ENCODE measurements around the gene NR2C2. TPM values are rescaled to one million over a fixed set of nuclear protein-coding genes. Genes with fewer than 3 reads are reported as not detected.
"Not testable (repeated sequence)": the region's sequence is repeated elsewhere in the genome, so short reads cannot be mapped to it uniquely, and the experiment has no call there.

The NR2C2 gene
- polyA plus RNA-seq, 1 experiment = 17.9 TPM

GRCh38 chr3:14902719-14903118, 44.7 kb upstream of the NR2C2 start:
- Histone ChIP-seq H3K36me3 (ENCODE audit: control insufficient read depth, insufficient read depth, low read length) (no peaks in the 10 kb centered on the region), H3K27me3 (ENCODE audit: control insufficient read depth, insufficient read depth, low read length) (no peaks in the 10 kb centered on the region; the same call in 1 of the 2 replicates), H3K4me3 (ENCODE audit: low read depth, low read length) (no peak overlapping the region)
- DNase-seq (ENCODE audit: low read depth) = no peak
- ChIA-PET POLR2A (no interaction called here), CTCF (no interaction called here)
- TF ChIP-seq CTCF (IDR thresholded peaks at IDR 0.05; ENCODE audit: insufficient read depth, low read depth, low read length) = no peak

GRCh38 chr3:14903501-14903900, 43.9 kb upstream of the NR2C2 start:
- POLR2A ChIA-PET; H3K27me3 ChIP-seq (ENCODE audit: control insufficient read depth, insufficient read depth, low read length); H3K36me3 ChIP-seq (ENCODE audit: control insufficient read depth, insufficient read depth, low read length); DNase-seq (ENCODE audit: low read depth); H3K4me3 ChIP-seq (ENCODE audit: low read depth, low read length): not testable (repeated sequence)
- CTCF ChIA-PET = interaction anchor here (1.5 kb wide), 1 partner anchor 18 kb away, joined by 5 read pairs; no protein-coding TSS in a partner anchor

- POLR2A ChIA-PET = no interaction called here
Observed at GRCh38 chr3:14905055-14905657, 42.2 kb upstream of the NR2C2 start.

GRCh38 chr3:14906355-14906971, 40.9 kb upstream of the NR2C2 start:
- no peak for TF ChIP-seq CTCF (IDR thresholded peaks at IDR 0.05; ENCODE audit: insufficient read depth, low read depth, low read length)

More at GRCh38 chr3:14905055-14905657, 42.2 kb upstream of the NR2C2 start:
- Histone ChIP-seq H3K4me3 (ENCODE audit: low read depth, low read length) (no peak overlapping the region), H3K27me3 (ENCODE audit: control insufficient read depth, insufficient read depth, low read length) (no peaks in the 10 kb centered on the region; the same call in 1 of the 2 replicates), H3K36me3 (ENCODE audit: control insufficient read depth, insufficient read depth, low read length) (no peaks in the 10 kb centered on the region)
- CTCF ChIA-PET = interaction anchor here (0.6 to 1.7 kb wide), 3 partner anchors 9 to 123 kb away, joined by 3 read pairs; no protein-coding TSS in a partner anchor
- no peak for DNase-seq (ENCODE audit: low read depth)
- no peak for TF ChIP-seq CTCF (IDR thresholded peaks at IDR 0.05; ENCODE audit: insufficient read depth, low read depth, low read length)

GRCh38 chr3:14907043-14907966, 40.1 kb upstream of the NR2C2 start:
- no peak for DNase-seq (ENCODE audit: low read depth)
- ChIA-PET CTCF (no interaction called here), POLR2A (no interaction called here)
- no peak for TF ChIP-seq CTCF (IDR thresholded peaks at IDR 0.05; ENCODE audit: insufficient read depth, low read depth, low read length)
- Histone ChIP-seq H3K4me3 (ENCODE audit: low read depth, low read length) (no peak overlapping the region), H3K36me3 (ENCODE audit: control insufficient read depth, insufficient read depth, low read length) (no peaks in the 10 kb centered on the region), H3K27me3 (ENCODE audit: control insufficient read depth, insufficient read depth, low read length) (peaks cover 1% of the 10 kb centered on the region; the same call in 1 of the 2 replicates)

More at GRCh38 chr3:14906355-14906971, 40.9 kb upstream of the NR2C2 start:
- Histone ChIP-seq H3K36me3 (ENCODE audit: control insufficient read depth, insufficient read depth, low read length) (no peaks in the 10 kb centered on the region), H3K4me3 (ENCODE audit: low read depth, low read length) (no peak overlapping the region), H3K27me3 (ENCODE audit: control insufficient read depth, insufficient read depth, low read length) (no peaks in the 10 kb centered on the region; the same call in 1 of the 2 replicates)
- POLR2A ChIA-PET = no interaction called here
- CTCF ChIA-PET = interaction anchor here (1.3 kb wide), 1 partner anchor 15 kb away, joined by 3 read pairs; no protein-coding TSS in a partner anchor
- DNase-seq (ENCODE audit: low read depth) = no peak
